ENCODE data around the gene LGR6.
"Not testable (repeated sequence)": the region's sequence is repeated elsewhere in the genome, so short reads cannot be mapped to it uniquely, and the experiment has no call there.

LGR6 gene

GRCh38 chr1:202182040-202182877, 11.3 kb upstream of the LGR6 start:
- no peak overlapping the region for H3K27ac Mint-ChIP-seq
- no peaks in the 10 kb centered on the region for H3K36me3 Mint-ChIP-seq
- no peak for ATAC-seq
- H3K4me3 Mint-ChIP-seq = no peak overlapping the region
- no peaks in the 10 kb centered on the region for H3K9me3 Mint-ChIP-seq
- H3K4me1 Mint-ChIP-seq = peaks cover 24% of the 10 kb centered on the region
- peaks cover 48% of the 10 kb centered on the region for H3K27me3 Mint-ChIP-seq

DNA sequence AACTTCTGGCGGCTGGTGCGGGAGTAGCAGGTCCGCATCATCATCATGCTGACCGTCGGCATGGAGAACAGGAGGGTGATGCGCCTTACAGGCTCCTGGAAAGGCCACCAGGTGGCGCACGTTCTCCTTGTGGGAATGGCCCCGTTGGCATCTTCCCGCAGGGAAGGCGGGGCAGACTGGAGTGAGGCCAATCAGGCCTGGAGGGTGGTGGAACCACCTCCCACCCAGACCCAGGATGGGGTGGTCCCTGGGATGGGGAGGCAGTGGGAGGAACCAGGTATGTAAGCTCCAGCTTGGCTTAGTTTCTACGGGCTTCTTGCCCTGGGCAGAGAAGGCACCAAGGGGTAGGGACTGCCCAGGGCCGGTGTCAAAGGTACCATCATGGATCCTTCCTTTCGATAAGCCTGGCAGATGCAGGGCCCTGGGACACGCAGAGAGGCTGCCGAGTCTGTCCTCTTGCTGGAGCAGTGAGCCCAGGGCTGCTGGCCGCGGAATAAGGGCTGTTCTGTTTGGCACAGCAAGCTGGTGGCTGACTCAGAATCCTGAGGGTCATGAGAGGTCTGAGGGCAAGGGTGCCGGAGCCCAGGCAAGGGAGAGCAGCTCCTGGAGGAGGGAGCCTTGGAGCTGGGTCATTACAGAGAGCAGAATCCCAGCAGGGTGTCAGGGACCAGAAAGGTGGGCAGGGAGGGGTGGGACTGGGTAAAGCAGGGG, 8.7 kb upstream of the LGR6 start:
- peaks cover 13% of the 10 kb centered on the region for H3K4me1 Mint-ChIP-seq
- H3K4me3 Mint-ChIP-seq = no peak overlapping the region
- peak; percentile 42 for ATAC-seq
- peaks cover 60% of the 10 kb centered on the region for H3K27me3 Mint-ChIP-seq
- H3K9me3 Mint-ChIP-seq = no peaks in the 10 kb centered on the region
- H3K27ac Mint-ChIP-seq = no peak overlapping the region
- no peaks in the 10 kb centered on the region for H3K36me3 Mint-ChIP-seq

- ATAC-seq = no peak
- Mint-ChIP-seq H3K9me3 (no peaks in the 10 kb centered on the region), H3K4me1 (peaks cover 6% of the 10 kb centered on the region), H3K36me3 (no peaks in the 10 kb centered on the region), H3K27ac (no peak overlapping the region), H3K27me3 (peaks cover 65% of the 10 kb centered on the region), H3K4me3 (no peak overlapping the region)
Observed at GRCh38 chr1:202186327-202186726, 7.3 kb upstream of the LGR6 start.

GRCh38 chr1:202187041-202187671, 6.4 kb upstream of the LGR6 start:
- Mint-ChIP-seq H3K4me3 (no peak overlapping the region), H3K27me3 (peaks cover 68% of the 10 kb centered on the region), H3K27ac (no peak overlapping the region), H3K9me3 (no peaks in the 10 kb centered on the region), H3K4me1 (peaks cover 6% of the 10 kb centered on the region), H3K36me3 (no peaks in the 10 kb centered on the region)
- ATAC-seq = no peak

GRCh38 chr1:202187697-202188407, 5.7 kb upstream of the LGR6 start:
- Mint-ChIP-seq H3K4me1 (peaks cover 6% of the 10 kb centered on the region), H3K27me3 (peaks cover 75% of the 10 kb centered on the region), H3K36me3 (no peaks in the 10 kb centered on the region), H3K27ac (no peak overlapping the region), H3K4me3 (no peak overlapping the region), H3K9me3 (no peaks in the 10 kb centered on the region)
- no peak for ATAC-seq

- Mint-ChIP-seq H3K4me1 (peaks cover 15% of the 10 kb centered on the region), H3K27me3 (peaks cover 76% of the 10 kb centered on the region), H3K4me3 (no peak overlapping the region), H3K9me3 (no peaks in the 10 kb centered on the region), H3K27ac (no peak overlapping the region), H3K36me3 (no peaks in the 10 kb centered on the region)
- peak; percentile 69 for ATAC-seq
Observed at GRCh38 chr1:202189001-202189790, 4.4 kb upstream of the LGR6 start.

- H3K27ac Mint-ChIP-seq = no peak overlapping the region
Observed at GRCh38 chr1:202189918-202190715, 3.5 kb upstream of the LGR6 start.

DNA sequence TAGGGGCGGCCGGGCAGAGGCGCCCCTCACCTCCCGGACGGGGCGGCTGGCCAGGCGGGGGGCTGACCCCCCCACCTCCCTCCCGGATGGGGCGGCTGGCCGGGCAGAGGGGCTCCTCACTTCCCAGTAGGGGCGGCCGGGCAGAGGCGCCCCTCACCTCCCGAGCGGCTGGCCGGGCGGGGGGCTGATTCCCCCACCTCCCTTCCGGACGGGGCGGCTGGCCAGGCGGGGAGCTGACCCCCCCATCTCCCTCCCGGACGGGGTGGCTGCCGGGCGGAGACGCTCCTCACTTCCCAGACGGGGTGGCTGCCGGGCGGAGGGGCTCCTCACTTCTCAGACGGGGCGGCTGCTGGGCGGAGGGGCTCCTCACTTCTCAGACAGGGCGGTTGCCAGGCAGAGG, 2.2 kb upstream of the LGR6 start:
- not testable (repeated sequence) for ATAC-seq, H3K4me3 Mint-ChIP-seq, H3K9me3 Mint-ChIP-seq, H3K36me3 Mint-ChIP-seq, H3K27ac Mint-ChIP-seq
- Mint-ChIP-seq H3K4me1 (peaks cover 19% of the 10 kb centered on the region), H3K27me3 (peaks cover 78% of the 10 kb centered on the region)

More at GRCh38 chr1:202189918-202190715, 3.5 kb upstream of the LGR6 start:
- Mint-ChIP-seq H3K4me3 (no peak overlapping the region), H3K36me3 (no peaks in the 10 kb centered on the region), H3K27me3 (peaks cover 76% of the 10 kb centered on the region), H3K9me3 (no peaks in the 10 kb centered on the region), H3K4me1 (peaks cover 18% of the 10 kb centered on the region)
- ATAC-seq = no peak

DNA sequence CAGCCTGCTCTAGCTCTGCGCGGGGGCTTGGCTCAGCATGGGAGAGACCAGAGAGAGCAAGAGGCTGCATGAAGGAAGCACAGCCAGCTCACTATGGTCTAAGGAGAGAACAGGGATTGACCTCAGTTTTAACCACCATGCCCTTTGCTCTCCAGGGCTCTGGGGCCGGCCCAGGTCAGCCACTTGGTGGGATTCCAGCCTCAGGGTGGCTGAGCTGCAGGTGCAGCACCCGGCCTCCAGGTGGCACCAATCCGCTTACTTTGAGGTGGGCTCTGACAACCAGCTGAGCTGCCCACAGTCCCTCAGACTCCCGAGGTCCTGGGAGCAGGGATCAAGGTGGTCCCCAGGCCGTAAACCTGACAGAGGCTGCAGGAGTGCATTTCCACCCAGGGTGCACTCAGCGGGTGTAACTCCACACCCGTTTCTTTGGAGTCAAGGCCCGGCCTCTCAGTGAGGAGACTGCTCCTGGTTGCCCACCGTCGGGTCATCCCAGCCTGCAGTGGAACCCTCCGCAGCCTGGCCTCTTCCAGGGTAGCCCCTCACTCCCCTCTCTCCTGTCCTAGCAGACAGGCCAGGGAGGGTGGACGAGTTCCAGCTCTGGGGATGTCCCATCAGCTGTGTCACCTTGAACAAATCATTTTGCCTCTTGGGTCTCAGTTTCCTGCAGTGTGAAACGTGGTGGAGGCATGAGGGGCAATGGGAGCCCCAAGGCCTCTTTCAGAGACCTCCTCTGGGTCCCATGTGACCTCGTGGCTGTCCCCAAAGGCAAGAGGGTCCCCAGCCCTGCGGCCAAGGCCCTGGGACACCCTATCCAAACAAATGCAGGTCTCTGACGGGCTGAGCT, 607 bp upstream of the LGR6 start:
- Mint-ChIP-seq H3K27ac (no peak overlapping the region), H3K9me3 (no peaks in the 10 kb centered on the region), H3K4me1 (peaks cover 19% of the 10 kb centered on the region), H3K27me3 (peaks cover 78% of the 10 kb centered on the region), H3K4me3 (peak overlapping the region; percentile 43), H3K36me3 (no peaks in the 10 kb centered on the region)
- ATAC-seq = peak; percentile 60

GRCh38 chr1:202194328-202194648, 689 bp downstream of the LGR6 start:
- H3K4me3 Mint-ChIP-seq = no peak overlapping the region
- H3K4me1 Mint-ChIP-seq = peaks cover 23% of the 10 kb centered on the region
- no peak for ATAC-seq
- H3K27me3 Mint-ChIP-seq = peaks cover 79% of the 10 kb centered on the region
- no peaks in the 10 kb centered on the region for H3K36me3 Mint-ChIP-seq
- no peaks in the 10 kb centered on the region for H3K9me3 Mint-ChIP-seq
- no peak overlapping the region for H3K27ac Mint-ChIP-seq

- ATAC-seq = no peak
- H3K36me3 Mint-ChIP-seq = no peaks in the 10 kb centered on the region
- H3K27ac Mint-ChIP-seq = no peak overlapping the region
- no peaks in the 10 kb centered on the region for H3K9me3 Mint-ChIP-seq
- H3K27me3 Mint-ChIP-seq = peaks cover 72% of the 10 kb centered on the region
- no peak overlapping the region for H3K4me3 Mint-ChIP-seq
- H3K4me1 Mint-ChIP-seq = peaks cover 24% of the 10 kb centered on the region
Observed at GRCh38 chr1:202197653-202198365, 4.2 kb downstream of the LGR6 start.

- Mint-ChIP-seq H3K4me3 (no peak overlapping the region), H3K27ac (no peak overlapping the region), H3K27me3 (peaks cover 69% of the 10 kb centered on the region), H3K4me1 (peaks cover 22% of the 10 kb centered on the region), H3K36me3 (no peaks in the 10 kb centered on the region), H3K9me3 (no peaks in the 10 kb centered on the region)
- ATAC-seq = no peak
Observed at GRCh38 chr1:202198366-202198724, 4.7 kb downstream of the LGR6 start.

Measured in stimulated activated memory B cell treated with anti-CD40 and anti-IgM and Interleukin-4, amounts not matched to agents 10 μg/mL and 1 μg/mL and 100 μg/mL, for 72 hours (primary cell).